ENCODE measurements around the gene REPS1. TPM values are rescaled to one million over a fixed set of nuclear protein-coding genes. Genes with fewer than 3 reads are reported as not detected.

Gene REPS1, protein sequence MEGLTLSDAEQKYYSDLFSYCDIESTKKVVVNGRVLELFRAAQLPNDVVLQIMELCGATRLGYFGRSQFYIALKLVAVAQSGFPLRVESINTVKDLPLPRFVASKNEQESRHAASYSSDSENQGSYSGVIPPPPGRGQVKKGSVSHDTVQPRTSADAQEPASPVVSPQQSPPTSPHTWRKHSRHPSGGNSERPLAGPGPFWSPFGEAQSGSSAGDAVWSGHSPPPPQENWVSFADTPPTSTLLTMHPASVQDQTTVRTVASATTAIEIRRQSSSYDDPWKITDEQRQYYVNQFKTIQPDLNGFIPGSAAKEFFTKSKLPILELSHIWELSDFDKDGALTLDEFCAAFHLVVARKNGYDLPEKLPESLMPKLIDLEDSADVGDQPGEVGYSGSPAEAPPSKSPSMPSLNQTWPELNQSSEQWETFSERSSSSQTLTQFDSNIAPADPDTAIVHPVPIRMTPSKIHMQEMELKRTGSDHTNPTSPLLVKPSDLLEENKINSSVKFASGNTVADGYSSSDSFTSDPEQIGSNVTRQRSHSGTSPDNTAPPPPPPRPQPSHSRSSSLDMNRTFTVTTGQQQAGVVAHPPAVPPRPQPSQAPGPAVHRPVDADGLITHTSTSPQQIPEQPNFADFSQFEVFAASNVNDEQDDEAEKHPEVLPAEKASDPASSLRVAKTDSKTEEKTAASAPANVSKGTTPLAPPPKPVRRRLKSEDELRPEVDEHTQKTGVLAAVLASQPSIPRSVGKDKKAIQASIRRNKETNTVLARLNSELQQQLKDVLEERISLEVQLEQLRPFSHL
- total RNA-seq (2022) (54.8 and 65.3 TPM in 2 replicates), Bru-seq, nascent RNA (percentile 88 among the genes with signal in this experiment), BruChase-seq, experiment 1, labeled RNA remaining after a 6-hour chase (percentile 75 among the genes with signal in this experiment), BruChase-seq, experiment 2, labeled RNA remaining after a 2-hour chase (percentile 83 among the genes with signal in this experiment)
- long read RNA-seq, full-length matches to known transcripts: 109 of 159 reads
- long read RNA-seq, partial matches to known transcripts: 16 of 159 reads
- long read RNA-seq, other reads (novel, unspliced or antisense): 34 of 159 reads

DNA sequence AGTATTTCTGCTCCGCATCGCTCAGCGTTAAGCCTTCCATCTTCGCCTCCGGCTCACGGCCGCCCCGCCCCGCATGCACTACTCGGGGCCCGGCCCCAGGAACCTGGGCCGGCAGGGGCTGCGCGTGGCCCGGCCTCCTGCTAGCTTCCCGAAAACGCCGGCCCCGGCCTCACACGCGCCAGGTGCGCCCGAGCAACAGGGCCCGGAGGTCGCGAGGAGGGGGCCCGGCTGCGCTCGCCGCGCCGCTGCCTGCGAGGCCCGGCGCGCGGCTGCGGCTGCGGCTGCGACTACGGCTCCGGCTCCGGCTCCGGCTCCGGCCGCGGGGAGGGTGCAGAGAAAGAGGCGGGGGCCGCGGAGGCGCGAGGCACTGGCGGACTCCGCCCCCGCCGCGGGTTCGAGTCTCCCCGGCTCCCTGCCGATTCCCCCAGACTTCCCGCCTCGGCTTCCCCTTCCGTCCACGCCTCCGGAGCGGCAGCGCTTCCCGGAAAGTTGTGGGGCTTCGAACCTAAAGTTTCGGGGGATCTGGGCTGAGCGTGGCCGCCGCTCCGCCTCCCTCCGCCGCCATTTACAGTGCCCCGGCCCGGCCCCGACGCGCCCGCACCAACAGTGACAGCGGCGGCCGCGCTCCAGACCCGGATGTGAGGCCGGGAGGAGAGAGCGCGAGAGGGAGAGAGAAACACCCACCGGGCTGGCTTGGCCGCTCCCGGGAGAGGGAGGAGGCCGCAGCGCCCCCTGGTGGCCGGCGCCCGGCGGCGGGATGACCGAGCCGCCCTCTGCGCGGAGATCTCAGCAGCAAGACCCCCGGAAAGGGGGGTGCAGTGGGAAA is at the start of gene REPS1:
TSS of gene REPS1 (minus strand) at position 611 of the 826 bp plus-strand sequence. CDS start at position 40, 571 bp downstream.
- Mint-ChIP-seq H3K27ac (ENCODE audit: low read depth, unreplicated experiment) (peak within 1 kb of the TSS; percentile 97), H3K36me3 (ENCODE audit: insufficient read depth, unreplicated experiment) (no peaks in the 10 kb centered on the region), H3K27me3 (ENCODE audit: insufficient read depth, unreplicated experiment) (no peaks in the 10 kb centered on the region), H3K4me3 (ENCODE audit: unreplicated experiment) (no peak within 1 kb of the TSS), H3K9me3 (ENCODE audit: unreplicated experiment) (no peaks in the 10 kb centered on the region), H3K4me1 (ENCODE audit: insufficient read depth, unreplicated experiment) (no peaks in the 10 kb centered on the region)
- POLR2A ChIA-PET: interaction anchor here (0.6 to 4.7 kb wide), 17 partner anchors 13 to 1273 kb away, joined by 3 to 57 read pairs (median 4); partner anchors contain the start of genes ABRACL and CITED2
- CTCF ChIA-PET: interaction anchor here (0.6 to 5.1 kb wide), 20 partner anchors 12 to 1463 kb away, joined by 3 to 44 read pairs (median 4); no protein-coding TSS in a partner anchor
- intact Hi-C loops (cut with micrococcal nuclease): loop anchor here (1.0 to 10.0 kb wide), 6 partner anchors 39 to 393 kb away; partner anchors contain the start of gene ABRACL
- DNase-seq (ENCODE audit: unreplicated experiment): peak; percentile 90
- no TSS peak for BruUV-seq (replicated peaks)
- peak; percentile 96 for TF ChIP-seq CTCF (IDR thresholded peaks at IDR 0.05; ENCODE audit: unreplicated experiment)

DNA sequence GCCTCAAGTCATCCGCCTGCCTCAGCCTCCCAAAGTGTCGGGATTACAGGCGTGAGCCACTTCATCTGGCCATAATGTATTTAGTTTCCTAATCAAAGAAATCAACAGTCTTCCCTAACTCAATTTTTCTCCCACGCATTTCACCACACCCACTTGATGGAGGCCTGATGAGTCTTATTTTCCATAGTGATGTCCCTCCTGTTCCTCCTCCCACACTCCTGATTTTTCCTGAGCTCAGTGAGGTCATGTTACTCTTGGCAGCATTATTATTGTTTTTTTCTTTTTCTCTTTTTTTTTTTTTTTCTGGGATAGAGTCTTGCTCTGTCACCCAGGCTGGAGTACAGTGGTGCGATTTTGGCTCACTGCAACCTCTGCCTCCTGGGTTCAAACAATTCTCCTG is 49.4 kb upstream of the REPS1 start:
- BruUV-seq (replicated peaks): no TSS peak
- Mint-ChIP-seq H3K4me1 (ENCODE audit: insufficient read depth, unreplicated experiment) (peaks cover 14% of the 10 kb centered on the region), H3K27ac (ENCODE audit: low read depth, unreplicated experiment) (peak overlapping the region; percentile 34), H3K4me3 (ENCODE audit: unreplicated experiment) (no peak overlapping the region), H3K27me3 (ENCODE audit: insufficient read depth, unreplicated experiment) (no peaks in the 10 kb centered on the region), H3K9me3 (ENCODE audit: unreplicated experiment) (no peaks in the 10 kb centered on the region), H3K36me3 (ENCODE audit: insufficient read depth, unreplicated experiment) (peaks cover 11% of the 10 kb centered on the region)
- intact Hi-C loops (cut with micrococcal nuclease): no loop called here
- CTCF ChIA-PET: no interaction called here
- no peak for TF ChIP-seq CTCF (IDR thresholded peaks at IDR 0.05; ENCODE audit: unreplicated experiment)
- DNase-seq (ENCODE audit: unreplicated experiment): peak; percentile 65
- POLR2A ChIA-PET: no interaction called here

- Mint-ChIP-seq H3K4me3 (ENCODE audit: unreplicated experiment) (no peak overlapping the region), H3K27ac (ENCODE audit: low read depth, unreplicated experiment) (no peak overlapping the region), H3K36me3 (ENCODE audit: insufficient read depth, unreplicated experiment) (peaks cover 4% of the 10 kb centered on the region), H3K27me3 (ENCODE audit: insufficient read depth, unreplicated experiment) (no peaks in the 10 kb centered on the region), H3K9me3 (ENCODE audit: unreplicated experiment) (no peaks in the 10 kb centered on the region), H3K4me1 (ENCODE audit: insufficient read depth, unreplicated experiment) (peaks cover 25% of the 10 kb centered on the region)
- ChIA-PET CTCF (interaction anchor here (0.7 kb wide), 1 partner anchor 140 kb away, joined by 3 read pairs; no protein-coding TSS in a partner anchor), POLR2A (interaction anchor here (0.7 to 1.7 kb wide), 4 partner anchors 44 to 141 kb away, joined by 3 to 5 read pairs (median 4); no protein-coding TSS in a partner anchor)
- intact Hi-C loops (cut with micrococcal nuclease): no loop called here
- no peak for TF ChIP-seq CTCF (IDR thresholded peaks at IDR 0.05; ENCODE audit: unreplicated experiment)
- no TSS peak for BruUV-seq (replicated peaks)
- DNase-seq (ENCODE audit: unreplicated experiment): no peak
Measured at GRCh38 chr6:139030228-139030963, 42.3 kb upstream of the REPS1 start.
